ENCODE data around the gene GLI1. TPM values are rescaled to one million over a fixed set of nuclear protein-coding genes. Genes with fewer than 3 reads are reported as not detected.

GLI1 gene
- total and polyA plus RNA-seq, 2 donors (not counting 1 experiment from before 2014, with no cell fraction given) = 0.40 to 2.0 TPM

DNA sequence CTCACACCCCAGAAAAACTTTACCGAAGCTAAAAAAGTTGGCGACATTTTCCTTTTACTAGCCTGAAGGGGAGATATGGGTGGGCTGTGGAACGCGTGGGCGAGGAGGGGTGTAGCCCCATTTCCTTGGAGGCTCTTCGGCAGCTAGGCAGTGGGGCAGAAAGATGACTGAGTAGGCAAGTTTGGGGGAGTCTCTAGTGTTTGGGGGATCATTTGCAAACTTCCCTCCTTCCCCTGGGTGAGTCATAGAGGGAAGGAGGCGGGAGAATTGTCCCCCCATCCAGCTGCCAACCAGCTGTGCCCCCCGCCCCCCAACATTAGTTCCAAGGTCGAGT lies 2.3 kb downstream of the GLI1 start:
- peak overlapping the region; percentile 6 for H3K27ac ChIP-seq (ENCODE audit: insufficient read depth, low read length)
- H3K4me3 ChIP-seq (replicated peaks in 1 of 4; ENCODE audit: control extremely low read depth in 1 of 4, insufficient read depth in 1 of 4, low read depth in 3 of 4, low read length in 4 of 4) = peak overlapping the region; percentile 56 to 88 (median 70)
- peaks cover under 1% of the 10 kb centered on the region for H3K27me3 ChIP-seq (ENCODE audit: control insufficient read depth, insufficient read depth, low read length)
- no peaks in the 10 kb centered on the region for H3K36me3 ChIP-seq (ENCODE audit: control insufficient read depth, insufficient read depth, low read length)
- TF ChIP-seq, protein P1, sequence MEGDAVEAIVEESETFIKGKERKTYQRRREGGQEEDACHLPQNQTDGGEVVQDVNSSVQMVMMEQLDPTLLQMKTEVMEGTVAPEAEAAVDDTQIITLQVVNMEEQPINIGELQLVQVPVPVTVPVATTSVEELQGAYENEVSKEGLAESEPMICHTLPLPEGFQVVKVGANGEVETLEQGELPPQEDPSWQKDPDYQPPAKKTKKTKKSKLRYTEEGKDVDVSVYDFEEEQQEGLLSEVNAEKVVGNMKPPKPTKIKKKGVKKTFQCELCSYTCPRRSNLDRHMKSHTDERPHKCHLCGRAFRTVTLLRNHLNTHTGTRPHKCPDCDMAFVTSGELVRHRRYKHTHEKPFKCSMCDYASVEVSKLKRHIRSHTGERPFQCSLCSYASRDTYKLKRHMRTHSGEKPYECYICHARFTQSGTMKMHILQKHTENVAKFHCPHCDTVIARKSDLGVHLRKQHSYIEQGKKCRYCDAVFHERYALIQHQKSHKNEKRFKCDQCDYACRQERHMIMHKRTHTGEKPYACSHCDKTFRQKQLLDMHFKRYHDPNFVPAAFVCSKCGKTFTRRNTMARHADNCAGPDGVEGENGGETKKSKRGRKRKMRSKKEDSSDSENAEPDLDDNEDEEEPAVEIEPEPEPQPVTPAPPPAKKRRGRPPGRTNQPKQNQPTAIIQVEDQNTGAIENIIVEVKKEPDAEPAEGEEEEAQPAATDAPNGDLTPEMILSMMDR (conservative IDR thresholded peaks at IDR 0.05 in 1 of 2, IDR thresholded peaks at IDR 0.05 in 1 of 2; ENCODE audit: low read depth in 1 of 2, low read length in 2 of 2) = no peak
- TF ChIP-seq EZH2 (IDR thresholded peaks at IDR 0.05; ENCODE audit: low read length, missing control alignments) = no peak
- H3K9me3 ChIP-seq (ENCODE audit: control insufficient read depth, insufficient read depth, low read depth, low read length) = no peaks in the 10 kb centered on the region
- peak overlapping the region; percentile 94 for H3K4me2 ChIP-seq (ENCODE audit: extremely low read depth, insufficient read depth, low read length)
- DNase-seq (ENCODE audit: low read depth in 2 of 2) = peak in 1 of 2 donors; percentile 47
- H2AFZ ChIP-seq (ENCODE audit: low read length) = peak overlapping the region; percentile 67
- H4K20me1 ChIP-seq (ENCODE audit: control insufficient read depth, extremely low read depth, insufficient read depth, low read length) = no peaks in the 10 kb centered on the region
- H3K79me2 ChIP-seq (ENCODE audit: control insufficient read depth, insufficient read depth, low read length) = no peaks in the 10 kb centered on the region
- no peak overlapping the region for H3K9ac ChIP-seq (ENCODE audit: insufficient read depth, low read length)
- H3K4me1 ChIP-seq (ENCODE audit: control insufficient read depth, extremely low read depth, insufficient read depth, low read length) = peaks cover 2% of the 10 kb centered on the region

DNA sequence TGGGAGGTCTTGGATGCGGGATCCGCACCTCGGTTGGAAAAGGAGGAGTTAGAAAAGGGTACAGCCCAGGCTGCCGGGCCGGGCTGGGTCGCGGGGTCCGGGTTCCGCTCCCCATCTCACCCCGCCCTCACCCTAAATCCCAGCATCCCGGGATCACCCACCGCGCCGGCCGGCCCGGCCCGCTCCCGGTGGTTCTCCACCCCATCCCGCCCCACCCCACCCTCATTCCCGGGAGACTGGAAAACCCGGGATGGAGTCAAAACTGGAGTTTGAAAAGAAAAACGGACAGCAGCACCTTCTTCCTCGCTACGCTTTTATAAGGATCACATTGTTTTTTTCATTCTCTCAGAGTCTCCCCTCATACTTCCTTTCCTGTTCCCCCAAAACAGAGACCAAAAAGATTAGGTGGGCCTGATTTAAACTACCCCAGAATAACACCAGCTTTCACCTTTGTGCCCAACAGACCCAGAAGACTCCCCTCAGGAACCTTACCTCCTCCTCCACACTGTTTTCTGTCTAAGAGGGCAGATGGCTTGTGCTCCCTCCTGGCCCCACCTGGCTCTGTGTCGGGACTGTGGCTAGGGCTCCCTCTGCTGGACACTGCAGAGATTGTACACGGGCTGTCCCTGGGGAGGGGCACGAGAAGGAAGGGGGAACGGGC lies 2.8 kb downstream of the GLI1 start:
- Histone ChIP-seq H3K27me3 (ENCODE audit: control insufficient read depth, insufficient read depth, low read length) (peaks cover 5% of the 10 kb centered on the region), H3K4me3 (replicated peaks in 1 of 4; ENCODE audit: control extremely low read depth in 1 of 4, insufficient read depth in 1 of 4, low read depth in 3 of 4, low read length in 4 of 4) (peak overlapping the region; percentile 56 to 88 (median 70)), H3K4me2 (ENCODE audit: extremely low read depth, insufficient read depth, low read length) (peak overlapping the region; percentile 94), H4K20me1 (ENCODE audit: control insufficient read depth, extremely low read depth, insufficient read depth, low read length) (no peaks in the 10 kb centered on the region), H3K27ac (ENCODE audit: insufficient read depth, low read length) (peak overlapping the region; percentile 54), H3K4me1 (ENCODE audit: control insufficient read depth, extremely low read depth, insufficient read depth, low read length) (peaks cover 2% of the 10 kb centered on the region), H3K36me3 (ENCODE audit: control insufficient read depth, insufficient read depth, low read length) (no peaks in the 10 kb centered on the region), H3K9ac (ENCODE audit: insufficient read depth, low read length) (no peak overlapping the region), H3K79me2 (ENCODE audit: control insufficient read depth, insufficient read depth, low read length) (no peaks in the 10 kb centered on the region), H2AFZ (ENCODE audit: low read length) (peak overlapping the region; percentile 71), H3K9me3 (ENCODE audit: control insufficient read depth, insufficient read depth, low read depth, low read length) (no peaks in the 10 kb centered on the region)
- TF ChIP-seq, protein P1 (conservative IDR thresholded peaks at IDR 0.05 in 1 of 2, IDR thresholded peaks at IDR 0.05 in 1 of 2; ENCODE audit: low read depth in 1 of 2, low read length in 2 of 2) = peak; percentile 93 to 96
- TF ChIP-seq EZH2 (IDR thresholded peaks at IDR 0.05; ENCODE audit: low read length, missing control alignments) = no peak
- DNase-seq (ENCODE audit: low read depth in 2 of 2) = peak; percentile 83 to 88

DNA sequence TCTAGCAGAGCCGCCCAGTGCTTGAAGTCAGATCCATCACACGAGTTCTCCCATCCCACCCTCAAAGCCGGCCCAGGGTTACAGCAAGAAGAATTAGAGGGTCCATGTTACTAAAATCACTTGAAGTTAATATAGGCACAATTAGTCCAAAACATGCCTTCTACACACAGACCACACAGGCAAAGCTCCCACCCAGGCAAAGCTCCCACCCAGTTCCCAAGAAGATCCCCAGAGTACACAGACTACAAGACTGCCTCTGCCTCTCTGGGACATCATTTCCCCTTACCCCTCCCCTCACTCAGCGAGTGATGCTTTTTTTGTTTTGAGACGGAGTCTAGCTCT lies 3.3 kb downstream of the GLI1 start:
- H2AFZ ChIP-seq (ENCODE audit: low read length) = no peak overlapping the region
- H3K4me3 ChIP-seq (replicated peaks in 1 of 4; ENCODE audit: control extremely low read depth in 1 of 4, insufficient read depth in 1 of 4, low read depth in 3 of 4, low read length in 4 of 4) = no peak overlapping the region
- H3K9me3 ChIP-seq (ENCODE audit: control insufficient read depth, insufficient read depth, low read depth, low read length) = no peaks in the 10 kb centered on the region
- H3K4me1 ChIP-seq (ENCODE audit: control insufficient read depth, extremely low read depth, insufficient read depth, low read length) = peaks cover 2% of the 10 kb centered on the region
- no peaks in the 10 kb centered on the region for H4K20me1 ChIP-seq (ENCODE audit: control insufficient read depth, extremely low read depth, insufficient read depth, low read length)
- TF ChIP-seq EZH2 (IDR thresholded peaks at IDR 0.05; ENCODE audit: low read length, missing control alignments) = no peak
- no peak for DNase-seq (ENCODE audit: low read depth in 2 of 2)
- H3K27me3 ChIP-seq (ENCODE audit: control insufficient read depth, insufficient read depth, low read length) = peaks cover 10% of the 10 kb centered on the region
- H3K27ac ChIP-seq (ENCODE audit: insufficient read depth, low read length) = no peak overlapping the region
- H3K9ac ChIP-seq (ENCODE audit: insufficient read depth, low read length) = no peak overlapping the region
- no peaks in the 10 kb centered on the region for H3K79me2 ChIP-seq (ENCODE audit: control insufficient read depth, insufficient read depth, low read length)
- H3K36me3 ChIP-seq (ENCODE audit: control insufficient read depth, insufficient read depth, low read length) = no peaks in the 10 kb centered on the region
- H3K4me2 ChIP-seq (ENCODE audit: extremely low read depth, insufficient read depth, low read length) = peak overlapping the region; percentile 62

Measured in fibroblast of lung (primary cell).